ENCODE results near the gene LOXHD1.

Gene LOXHD1

DNA sequence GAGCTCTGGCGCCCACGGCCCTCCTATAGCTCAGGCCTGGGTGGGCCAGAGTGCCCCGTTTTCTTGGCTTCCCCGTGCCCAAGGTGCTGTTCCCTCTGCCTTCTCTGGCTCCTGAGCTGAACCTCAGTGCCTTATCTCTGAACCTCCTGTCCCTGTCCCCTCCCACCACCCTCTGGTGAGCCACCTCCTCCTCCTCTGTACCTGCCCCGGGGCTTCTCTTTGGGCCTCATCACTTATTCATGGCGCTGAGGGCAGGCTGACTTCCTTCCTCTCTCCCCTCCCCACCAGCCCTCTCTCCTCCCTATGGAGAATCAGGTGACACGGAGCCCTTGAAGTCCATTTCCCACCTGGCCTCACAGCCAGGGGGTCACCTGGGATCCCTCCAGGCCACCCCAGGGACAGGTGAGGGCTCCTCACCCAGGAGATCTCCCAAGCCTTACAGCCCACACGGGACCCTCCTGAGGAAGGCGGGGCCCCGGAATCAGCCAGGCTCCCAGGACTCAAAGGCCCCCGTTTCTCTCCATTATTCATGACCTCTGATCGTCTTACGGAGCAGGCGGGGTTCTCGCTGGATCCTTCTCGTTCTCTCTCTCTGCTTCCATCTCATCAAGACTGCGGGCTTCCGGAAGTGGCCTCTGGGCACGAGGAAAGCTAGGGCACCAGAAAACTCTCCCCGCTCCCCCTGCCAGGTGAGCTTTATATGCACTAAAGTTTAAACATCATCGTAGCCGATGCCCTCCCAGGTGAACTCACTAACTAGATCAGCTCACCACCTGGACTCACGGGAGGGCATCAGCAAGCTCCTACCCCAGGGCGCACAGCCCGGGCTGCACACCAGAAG, at the start of gene LOXHD1:
LOXHD1 (minus strand) TSS at position 106 of the 841 bp plus-strand sequence. CDS start 187 bp downstream, outside the sequence.
- no peak for FAIRE-seq

DNA sequence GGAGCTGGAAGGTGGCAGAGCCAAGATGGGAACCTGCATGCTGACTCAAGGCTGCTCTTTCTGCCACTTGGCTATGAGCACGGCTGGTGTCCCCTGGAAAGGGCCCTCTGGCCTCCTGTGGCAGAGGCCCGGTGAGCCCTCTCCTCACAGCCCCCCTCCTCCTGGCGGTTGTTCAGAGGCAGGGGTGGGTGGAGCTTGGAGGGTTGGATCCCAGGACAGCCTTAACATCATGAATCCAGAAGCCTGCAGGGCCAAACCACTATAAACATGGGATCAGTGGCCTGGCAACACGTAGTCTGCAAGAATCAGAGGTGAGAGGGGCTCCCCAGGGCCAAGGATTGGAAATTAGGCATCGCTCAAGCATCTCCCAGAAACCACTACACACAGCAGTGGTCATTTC, 48.5 kb upstream of the LOXHD1 start:
- FAIRE-seq = no peak

- FAIRE-seq = no peak
These were observed 47.8 kb upstream of the LOXHD1 start for GRCh38 chr18:46704816-46705215.

GRCh38 chr18:46704189-46704588, 47.2 kb upstream of the LOXHD1 start:
- FAIRE-seq = no peak

DNA sequence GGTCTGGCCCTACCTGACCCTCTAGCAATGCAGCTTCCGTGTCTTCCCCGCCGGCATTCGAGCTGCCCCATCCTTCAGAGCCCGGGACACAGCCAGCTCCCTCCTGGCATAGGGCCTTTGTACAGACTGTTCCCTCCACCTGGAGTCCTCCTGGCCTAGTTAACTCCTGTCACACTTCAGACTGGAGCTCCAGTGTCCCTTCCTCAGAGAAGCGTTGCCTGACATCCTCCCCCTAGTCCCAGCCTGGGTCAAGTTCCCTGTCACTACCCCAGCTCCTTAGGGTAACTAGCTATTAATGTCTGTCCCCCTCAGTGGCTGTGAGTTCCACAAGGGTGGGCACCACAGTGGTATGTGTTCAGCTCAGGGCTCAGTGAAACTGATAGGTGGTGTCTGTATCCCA, 45.5 kb upstream of the LOXHD1 start:
- FAIRE-seq = no peak

GRCh38 chr18:46700066-46700824, 43.2 kb upstream of the LOXHD1 start:
- FAIRE-seq = no peak

DNA sequence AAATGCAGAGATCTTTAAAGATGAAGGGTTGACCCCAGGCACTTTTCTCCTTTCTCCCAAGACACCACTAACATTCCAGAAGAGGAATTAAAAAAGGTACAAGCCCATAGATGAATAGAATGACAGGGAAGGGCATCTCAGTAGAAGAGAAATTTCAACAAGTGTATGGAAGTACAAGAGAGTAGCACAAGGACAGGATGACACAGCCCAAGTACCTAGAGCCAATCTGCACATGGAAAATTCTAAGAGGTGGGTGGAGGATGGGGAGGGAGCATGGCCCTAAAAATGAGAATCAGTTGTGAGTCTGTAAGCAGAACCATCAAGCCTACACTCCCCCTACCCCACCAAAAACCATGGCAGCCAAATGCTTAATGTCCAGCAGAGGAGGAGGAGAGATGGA, 39.7 kb upstream of the LOXHD1 start:
- FAIRE-seq = no peak

DNA sequence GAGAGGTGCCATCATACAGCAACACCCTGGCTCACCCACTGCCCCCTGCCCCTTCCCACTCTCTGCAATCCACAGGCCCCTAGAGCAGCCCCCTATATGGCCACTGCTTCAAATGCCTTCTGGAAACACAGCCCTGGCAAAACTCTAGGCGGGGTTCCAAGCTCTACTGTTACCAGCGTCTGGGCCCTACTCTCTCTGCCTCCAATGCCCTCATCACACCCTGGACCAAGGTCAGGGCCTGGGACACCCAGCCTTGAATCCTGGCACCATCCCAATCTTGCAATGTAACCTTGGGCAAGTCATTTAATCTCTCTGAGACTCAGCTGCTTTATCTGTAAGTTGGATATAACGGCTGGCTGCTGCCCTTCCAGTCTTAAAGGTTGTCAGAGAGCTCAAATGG, 39.2 kb upstream of the LOXHD1 start:
- FAIRE-seq = no peak

GRCh38 chr18:46693996-46694395, 37.0 kb upstream of the LOXHD1 start:
- FAIRE-seq = no peak

- no peak for FAIRE-seq
These were observed 32.0 kb upstream of the LOXHD1 start for GRCh38 chr18:46688853-46689525.

GRCh38 chr18:46686186-46686585, 29.2 kb upstream of the LOXHD1 start:
- FAIRE-seq = no peak

DNA sequence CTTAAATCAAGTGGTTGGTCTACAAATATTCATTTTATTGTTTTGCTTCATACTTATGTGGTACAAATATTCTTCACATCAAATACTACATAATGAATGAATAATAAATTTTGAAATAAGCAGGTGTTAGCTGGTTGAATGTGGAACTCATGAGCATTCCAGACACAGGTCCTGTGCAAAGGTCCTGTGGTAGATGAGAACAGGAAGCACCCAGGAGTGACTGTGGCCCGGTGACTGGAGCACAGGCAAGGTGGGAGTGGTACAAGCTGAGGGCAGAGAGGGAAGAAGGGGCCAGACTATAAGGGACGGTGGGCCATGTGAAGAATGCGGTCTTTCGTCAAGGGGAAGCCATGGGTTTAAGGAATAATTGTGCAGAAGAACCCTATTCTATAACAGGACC, 26.2 kb upstream of the LOXHD1 start:
- no peak for FAIRE-seq

- FAIRE-seq = no peak
These were observed 24.0 kb upstream of the LOXHD1 start for GRCh38 chr18:46680784-46681695.

DNA sequence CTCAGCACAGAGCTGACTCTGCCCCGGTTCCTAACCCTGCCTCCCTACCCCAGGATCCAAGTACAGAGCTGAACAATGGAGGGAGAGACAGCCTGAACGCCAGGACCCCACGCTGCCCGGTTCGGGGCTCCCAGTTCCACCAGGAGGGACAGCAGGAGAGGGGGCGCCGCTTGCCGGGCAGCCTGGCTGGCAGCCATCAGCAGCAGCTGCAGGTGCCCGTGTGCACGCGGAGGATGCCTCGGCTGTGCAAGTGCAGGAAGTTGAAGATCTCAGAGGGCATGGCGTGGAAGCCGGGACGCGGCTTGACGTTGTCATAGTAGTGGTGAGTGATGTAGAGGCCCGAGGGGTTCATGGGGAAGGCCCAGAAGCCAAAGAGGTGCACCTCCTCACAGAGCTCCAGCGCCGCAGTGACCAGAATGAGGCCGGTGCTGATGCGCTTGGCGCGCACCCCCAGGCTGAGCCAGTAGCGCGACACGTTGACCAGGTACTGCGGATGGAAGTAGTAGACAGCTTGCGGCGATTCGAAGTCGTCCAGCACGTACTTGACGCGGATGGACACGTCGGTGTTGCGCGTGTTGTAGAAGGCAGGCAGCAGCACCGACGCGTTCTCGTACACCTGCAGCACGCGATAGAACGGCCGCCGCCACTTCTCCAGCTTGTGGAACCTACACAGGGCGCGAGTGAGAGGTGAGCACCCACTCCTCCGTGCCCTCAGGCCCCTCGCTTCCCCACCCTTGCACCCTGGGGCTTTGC, 23.0 kb upstream of the LOXHD1 start:
- FAIRE-seq = no peak

GRCh38 chr18:46678785-46679399, 21.9 kb upstream of the LOXHD1 start:
- no peak for FAIRE-seq

- FAIRE-seq = no peak
These were observed 21.0 kb upstream of the LOXHD1 start for GRCh38 chr18:46678041-46678440.

GRCh38 chr18:46677611-46678010, 20.6 kb upstream of the LOXHD1 start:
- no peak for FAIRE-seq

DNA sequence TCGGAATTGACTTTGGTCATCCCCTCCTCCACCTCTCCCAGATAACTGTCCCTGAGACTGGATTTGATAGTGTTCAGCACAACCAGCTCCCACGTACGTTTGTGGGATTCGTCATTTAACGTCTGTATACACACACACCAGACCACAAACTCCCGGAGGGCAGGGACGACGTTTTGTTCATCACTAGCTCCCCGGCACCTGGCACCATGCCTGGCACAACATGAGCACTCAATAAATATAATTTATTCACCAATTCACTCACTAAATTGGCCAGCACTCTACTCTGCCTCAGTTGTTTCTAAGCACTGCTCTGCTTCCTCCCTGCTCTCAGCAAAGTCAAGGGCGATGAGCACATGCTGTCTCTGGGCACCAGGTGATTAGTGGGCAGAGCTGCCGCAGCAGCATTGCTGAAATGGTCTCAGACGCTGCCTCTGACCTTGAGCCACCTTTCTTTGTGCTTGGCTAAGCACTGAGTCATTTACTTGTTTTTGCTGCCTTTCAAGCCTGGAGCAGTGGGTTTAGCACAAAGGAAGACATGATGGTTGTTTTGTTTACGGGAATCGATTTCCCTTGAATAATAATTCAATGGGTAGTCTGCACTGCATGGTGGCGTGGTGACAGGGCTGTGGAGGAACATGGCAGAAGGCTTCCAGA, 19.3 kb upstream of the LOXHD1 start:
- no peak for FAIRE-seq

GRCh38 chr18:46675112-46675511, 18.1 kb upstream of the LOXHD1 start:
- FAIRE-seq = no peak

Measured in endometrium (tissue), 2 donors.